ENCODE measurements around the gene RPTOR.
A peak's percentile ranks its signal among the peaks of the same experiment; 100 is the strongest.

The RPTOR gene

GRCh38 chr17:80848449-80849102, 303.9 kb downstream of the RPTOR start:
- no peak for DNase-seq (ENCODE audit: low spot score)

DNA sequence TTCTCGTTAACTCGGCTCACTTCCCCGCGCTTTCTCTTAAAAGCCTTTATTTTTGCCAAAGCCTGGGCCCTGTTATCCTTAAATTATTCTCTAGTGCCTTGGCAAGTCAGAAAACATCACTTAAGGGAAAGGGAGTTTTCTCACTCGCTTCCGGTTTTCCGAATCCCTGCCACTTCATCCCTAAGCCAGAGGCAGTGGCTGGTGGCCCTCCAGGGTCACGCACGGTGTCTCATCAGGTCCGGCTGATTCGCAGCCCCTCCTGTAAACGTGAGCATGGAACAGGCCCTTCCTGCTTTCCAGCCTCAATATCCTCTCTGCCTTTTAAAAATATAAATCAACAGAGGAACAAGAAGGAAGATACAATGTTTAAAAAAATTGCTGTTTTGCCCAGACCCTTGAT, 304.5 kb downstream of the RPTOR start:
- no peak for DNase-seq (ENCODE audit: low spot score)

- DNase-seq (ENCODE audit: low spot score) = no peak
These were observed 305.5 kb downstream of the RPTOR start for GRCh38 chr17:80850109-80850508.

DNA sequence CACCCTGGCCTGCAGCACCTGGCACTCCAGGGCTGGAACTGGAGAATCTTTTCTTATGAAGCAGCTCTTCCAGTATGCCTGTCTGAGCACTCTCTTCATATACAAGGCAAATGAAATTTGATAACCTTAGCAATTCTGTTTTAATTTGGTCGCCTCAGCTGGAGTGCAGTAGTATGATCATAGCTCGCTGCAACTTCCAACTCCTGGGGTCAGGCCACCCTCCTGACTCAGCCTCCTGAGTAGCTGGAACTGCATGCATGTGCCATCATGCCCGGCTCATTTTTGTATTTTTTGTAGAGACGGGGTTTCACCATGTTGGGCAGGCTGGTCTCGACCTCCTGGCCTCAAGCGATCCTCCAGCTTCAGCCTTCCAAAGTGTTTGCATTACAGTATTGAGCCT, 306.2 kb downstream of the RPTOR start:
- DNase-seq (ENCODE audit: low spot score) = no peak

DNA sequence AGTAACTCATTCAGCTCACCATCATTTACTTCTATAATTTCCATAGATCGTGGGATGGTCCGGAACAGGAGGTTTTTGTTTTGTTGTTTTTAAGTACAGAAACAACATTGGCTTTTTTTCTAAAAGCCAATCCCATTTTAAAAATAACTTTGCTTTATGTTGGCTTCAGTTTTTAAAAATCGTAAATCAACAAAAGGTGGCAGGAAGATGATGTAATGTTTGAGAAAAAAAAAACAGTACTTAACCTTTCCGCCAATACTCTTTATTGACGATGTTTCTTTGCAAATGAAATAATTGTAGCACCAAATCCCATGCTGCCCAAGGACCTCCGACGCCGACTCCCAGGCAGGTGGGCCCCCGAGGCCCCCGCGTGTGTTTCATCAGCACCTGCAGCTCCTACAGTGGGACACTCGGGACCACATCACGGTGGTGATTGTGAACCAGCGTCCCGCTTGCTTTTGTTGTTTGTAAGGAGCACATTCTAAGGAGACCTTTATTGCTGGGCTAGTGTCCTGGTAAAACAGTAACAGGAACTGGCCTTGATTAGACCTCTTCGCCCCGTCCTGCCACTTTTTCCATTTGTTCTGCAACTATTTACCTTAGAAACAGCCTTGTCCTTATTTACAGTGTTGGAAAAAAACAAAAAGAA, 306.8 kb downstream of the RPTOR start:
- no peak for DNase-seq (ENCODE audit: low spot score)

- DNase-seq (ENCODE audit: low spot score) = no peak
These were observed 307.9 kb downstream of the RPTOR start for GRCh38 chr17:80852476-80853015.

GRCh38 chr17:80853076-80853475, 308.4 kb downstream of the RPTOR start:
- DNase-seq (ENCODE audit: low spot score) = no peak

DNA sequence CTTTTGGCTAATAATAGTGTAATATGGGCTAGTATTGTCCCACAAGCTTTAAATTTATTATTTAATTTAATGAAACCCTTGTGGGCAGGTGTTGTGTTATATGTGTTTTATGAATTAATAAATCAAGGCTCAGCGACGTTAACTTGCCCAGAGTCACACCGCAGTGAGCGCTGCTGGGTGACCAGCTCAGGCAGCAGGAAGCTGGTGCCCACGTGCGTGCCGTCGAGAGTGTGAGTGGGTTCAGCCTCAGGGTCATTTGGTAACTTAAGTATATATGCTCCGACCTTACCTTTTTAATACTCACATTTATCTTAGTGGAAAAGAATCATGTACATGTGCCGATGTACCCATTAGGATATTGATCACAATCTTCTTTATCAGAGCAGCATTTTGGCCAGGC, 309.6 kb downstream of the RPTOR start:
- no peak for DNase-seq (ENCODE audit: low spot score)

- no peak for DNase-seq (ENCODE audit: low spot score)
These were observed 310.7 kb downstream of the RPTOR start for GRCh38 chr17:80855196-80855947.

DNA sequence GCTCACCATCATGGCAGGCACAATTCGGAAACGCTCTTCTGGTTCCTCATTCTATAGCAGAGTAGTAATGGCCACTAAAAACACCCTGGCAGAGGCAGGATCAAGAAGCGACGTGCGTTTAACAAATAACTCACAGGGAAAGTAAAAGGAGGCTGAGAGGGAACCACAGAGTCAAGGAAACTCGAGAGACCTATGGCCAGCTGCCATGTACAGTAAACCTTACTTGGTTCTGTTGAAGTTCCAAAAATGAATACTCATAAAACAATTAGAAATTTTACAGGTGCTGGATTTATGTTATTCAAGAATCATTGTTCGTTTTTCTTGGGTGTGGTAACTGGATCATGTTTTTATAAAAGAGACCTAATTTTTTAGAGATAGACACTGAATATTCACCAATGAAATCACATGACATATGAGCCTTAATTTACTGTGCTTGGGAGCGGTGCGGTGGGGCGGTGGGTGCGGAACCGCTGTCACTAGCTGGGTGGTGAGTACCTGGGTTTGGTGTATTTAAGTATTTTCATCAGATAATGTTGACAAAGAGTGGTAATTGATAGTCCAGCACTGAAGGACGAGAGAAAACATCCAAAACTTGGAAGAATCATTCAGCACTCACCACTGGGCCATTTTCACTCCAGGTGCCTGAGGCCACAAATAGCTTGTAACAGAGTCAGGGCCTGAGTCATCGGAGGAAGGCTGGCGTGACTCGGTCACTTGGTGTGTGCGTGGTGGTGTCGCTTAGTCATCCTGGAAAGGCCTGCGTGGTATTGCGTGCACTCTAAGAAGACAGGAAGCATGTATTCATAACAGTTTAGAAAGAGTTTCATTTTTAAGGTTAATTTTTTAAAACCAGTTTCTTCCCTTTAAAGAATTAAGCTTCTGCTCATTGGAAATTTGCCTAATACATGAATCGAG, 311.6 kb downstream of the RPTOR start:
- peak; percentile 93 for DNase-seq (ENCODE audit: low spot score)

DNA sequence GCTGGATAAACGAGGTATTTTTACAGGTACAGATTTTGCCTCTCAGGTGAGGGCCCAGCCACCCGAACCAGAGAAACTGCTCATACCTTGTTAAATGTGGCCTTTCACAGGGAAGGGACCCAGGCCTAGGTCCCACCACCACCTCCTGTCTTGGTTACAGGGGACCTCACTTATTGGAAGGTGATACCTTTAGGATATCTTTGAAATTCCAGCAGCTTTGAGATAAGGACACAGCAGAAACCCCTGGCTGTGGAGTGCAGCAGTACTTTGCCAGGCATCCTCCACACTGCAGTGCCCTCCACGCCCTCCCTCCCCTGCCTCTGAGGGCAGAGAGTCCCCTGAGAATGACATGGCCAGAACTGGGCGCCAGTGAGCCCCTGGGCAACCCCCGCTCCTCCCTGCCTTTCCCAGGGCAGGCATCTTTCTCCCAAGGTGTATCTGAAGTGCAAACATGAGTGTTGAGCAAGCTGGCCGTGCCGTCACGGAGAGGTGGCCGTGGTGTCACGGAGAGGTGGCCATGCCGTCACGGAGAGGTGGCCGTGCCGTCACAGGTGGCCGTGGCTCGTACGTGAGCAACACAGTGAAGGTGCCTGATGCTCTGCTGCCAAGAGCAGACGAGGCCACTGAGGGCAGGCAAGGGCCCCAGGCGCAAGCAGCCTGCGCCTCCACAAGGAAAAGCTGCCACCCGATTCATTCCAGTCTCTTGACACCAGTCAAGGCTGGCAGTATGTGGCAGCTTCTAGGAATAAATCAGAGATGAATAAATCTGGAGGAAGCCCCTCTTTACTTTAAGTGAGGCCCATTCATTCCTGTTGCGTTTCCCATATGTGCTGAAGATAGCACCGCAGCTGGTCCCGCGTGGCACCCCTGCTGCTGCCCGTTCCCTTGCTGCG, 312.5 kb downstream of the RPTOR start:
- DNase-seq (ENCODE audit: low spot score) = no peak

DNA sequence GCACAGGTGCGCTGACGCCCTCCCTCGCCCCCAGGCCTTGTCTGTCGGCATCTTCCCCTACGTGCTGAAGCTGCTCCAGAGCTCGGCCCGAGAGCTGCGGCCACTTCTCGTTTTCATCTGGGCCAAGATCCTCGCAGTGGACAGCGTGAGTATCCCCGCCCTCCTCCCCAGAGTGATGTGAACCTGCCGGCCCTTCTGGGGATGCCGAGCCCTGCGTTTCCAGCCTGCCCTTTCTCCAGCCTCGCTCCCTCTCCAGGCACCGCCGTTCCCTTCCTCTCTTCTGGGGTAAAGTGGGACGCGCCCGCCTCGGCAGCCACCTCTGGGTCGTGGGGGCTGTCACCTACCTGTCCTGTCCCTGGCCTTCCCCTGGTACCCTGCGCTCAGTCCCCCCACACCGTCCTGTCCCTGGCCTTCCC, 313.1 kb downstream of the RPTOR start:
- DNase-seq (ENCODE audit: low spot score) = no peak

GRCh38 chr17:80858301-80859001, 313.8 kb downstream of the RPTOR start:
- DNase-seq (ENCODE audit: low spot score) = no peak

GRCh38 chr17:80859002-80859941, 314.6 kb downstream of the RPTOR start:
- peak; percentile 83 for DNase-seq (ENCODE audit: low spot score)

DNA sequence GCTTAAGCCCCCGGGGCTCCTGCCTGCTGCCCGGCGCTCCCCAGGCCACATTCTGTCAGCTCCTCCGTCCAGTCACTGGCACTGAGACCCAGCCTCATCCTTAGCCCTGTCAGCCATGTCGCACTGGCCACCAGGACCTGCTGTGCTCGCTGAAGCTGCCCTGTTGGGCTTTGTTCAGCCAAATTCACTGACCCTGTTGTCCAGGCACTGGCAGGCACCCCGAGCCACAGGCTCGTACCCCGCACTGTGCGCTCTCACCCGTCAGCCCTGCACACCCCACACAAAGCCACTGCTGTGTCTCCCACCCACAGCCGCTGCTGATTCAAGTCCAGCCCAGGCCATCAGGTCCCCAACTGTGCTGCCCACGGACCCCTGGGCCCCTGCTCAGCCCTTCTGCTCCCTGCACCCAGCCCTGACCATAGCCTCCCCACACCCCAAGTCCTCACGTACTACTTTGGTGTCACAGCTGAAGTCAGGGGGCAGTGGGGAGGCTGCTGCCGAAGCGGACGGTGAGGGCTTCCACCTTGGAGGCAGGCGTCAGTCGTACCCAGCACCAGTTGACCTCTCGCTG, 315.5 kb downstream of the RPTOR start:
- DNase-seq (ENCODE audit: low spot score) = no peak

GRCh38 chr17:80860703-80861417, 316.2 kb downstream of the RPTOR start:
- no peak for DNase-seq (ENCODE audit: low spot score)

GRCh38 chr17:80861418-80861815, 316.8 kb downstream of the RPTOR start:
- no peak for DNase-seq (ENCODE audit: low spot score)

DNA sequence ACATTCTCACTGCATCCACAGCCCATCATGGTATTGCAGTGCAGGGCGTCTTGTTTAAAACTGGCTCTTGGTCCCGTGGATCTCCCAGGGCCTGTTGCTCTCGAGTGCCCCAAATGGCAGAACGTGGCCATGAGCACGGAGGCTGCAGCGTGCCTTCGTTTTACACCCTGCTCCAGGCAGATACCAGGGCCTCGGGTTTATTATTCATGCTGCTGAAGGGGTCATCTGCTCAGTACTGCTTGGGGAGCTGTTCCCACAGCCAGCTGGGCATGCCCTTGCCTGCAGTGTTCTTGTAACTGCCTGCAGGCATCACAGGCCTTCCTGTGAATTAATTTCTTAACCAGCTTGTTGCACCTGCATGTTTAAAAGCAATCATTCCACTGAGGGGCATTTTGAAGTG, 317.3 kb downstream of the RPTOR start:
- no peak for DNase-seq (ENCODE audit: low spot score)

Measured in GM03348 (cell line).